Stomach (tissue), 4 donors: ENCODE results near the gene SLMAP.
A peak's percentile ranks its signal among the peaks of the same experiment; 100 is the strongest.

ENCODE experiments used
- CTCF ChIP-seq, 7 experiments: fragments of 450-650 bp in 4 of 7; fragments of 200-600 bp in 3 of 7; sonication (generic) in 3 of 7; IDR thresholded peaks; one replicate each; pipeline ENCODE4 v1.5.1; 2016 to 2019; ENCODE audit warnings: antibody characterized with exemption in 7 of 7, control low read depth in 2 of 7, mild to moderate bottlenecking in 1 of 7
- EP300 ChIP-seq: sonication (generic); formaldehyde crosslinking; IDR thresholded peaks from one replicate; pipeline ENCODE4 v1.6.1; 2017; ENCODE audit warnings: antibody characterized with exemption
- POLR2A ChIP-seq, 4 donors: fragments of 450-650 bp; IDR thresholded peaks; one replicate each; pipeline ENCODE4 v1.6.1; 2016; ENCODE audit warnings: antibody characterized with exemption in 4 of 4, control low read depth in 2 of 4, mild to moderate bottlenecking in 1 of 4, moderate library complexity in 1 of 4
- POLR2AphosphoS5 ChIP-seq, 3 donors: sonication (generic); formaldehyde crosslinking; IDR thresholded peaks; one replicate each; pipeline ENCODE4 v1.6.1; 2016; ENCODE audit warnings: antibody characterized with exemption in 3 of 3

- TF ChIP-seq POLR2A (IDR thresholded peaks at IDR 0.05) (no peak), CTCF (IDR thresholded peaks at IDR 0.05) (no peak), POLR2AphosphoS5 (IDR thresholded peaks at IDR 0.05) (peak in 1 of 3 donors; percentile 45), EP300 (no peak)
Observed at GRCh38 chr3:57958642-57959422, 202.7 kb downstream of the SLMAP start.
